Measurements from ENCODE around the gene KCNJ6. TPM values are rescaled to one million over a fixed set of nuclear protein-coding genes. Genes with fewer than 3 reads are reported as not detected.

Gene KCNJ6
- total and polyA plus RNA-seq, 2 of the 8 experiments (the other 6 are each of a cell fraction or from before 2014, with no cell fraction given) = 0.51 to 1.2 TPM

DNA sequence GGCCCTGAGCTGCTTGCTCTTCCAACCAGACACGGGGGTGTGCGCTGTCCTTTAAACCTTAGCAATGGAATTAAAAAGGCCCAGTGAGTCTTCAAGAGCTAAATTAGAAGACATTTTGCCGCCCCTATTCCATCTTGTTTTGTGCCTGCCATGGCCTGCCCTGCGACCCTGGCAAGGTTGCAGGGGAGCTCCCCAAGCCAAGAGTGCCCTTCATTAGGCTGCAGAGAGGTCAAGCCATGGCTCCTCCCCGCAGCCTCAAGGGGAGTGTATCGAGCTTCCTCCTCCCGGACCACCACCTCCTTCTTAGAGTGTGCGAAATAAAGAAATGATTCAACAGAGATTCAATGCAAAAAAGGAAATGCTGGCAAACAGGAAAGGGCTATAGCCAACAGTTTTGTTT, 293.5 kb downstream of the KCNJ6 start:
- no peaks in the 10 kb centered on the region for H3K9me3 ChIP-seq (ENCODE audit: insufficient read depth in 2 of 2, low read depth in 1 of 2, low read length in 1 of 2)
- H3K23ac ChIP-seq (ENCODE audit: insufficient read length) = no peak overlapping the region
- ChIA-PET POLR2A (ENCODE audit: partially characterized antibody) (interaction anchor here (1.2 to 2.3 kb wide), 2 partner anchors 9 to 30 kb away, joined by 3 to 6 read pairs; no protein-coding TSS in a partner anchor), CTCF (ENCODE audit: partially characterized antibody) (interaction anchor here (1.3 to 1.5 kb wide), 4 partner anchors 16 to 78 kb away, joined by 3 to 5 read pairs (median 4); no protein-coding TSS in a partner anchor)
- no peak overlapping the region for H3K56ac ChIP-seq (replicated peaks; ENCODE audit: insufficient read length, low read depth, low read length)
- H2AFZ ChIP-seq (ENCODE audit: low read length) = no peak overlapping the region
- no peak overlapping the region for H3K4ac ChIP-seq (replicated peaks; ENCODE audit: insufficient read length, low read depth, low read length)
- no peak overlapping the region for H2BK5ac ChIP-seq (ENCODE audit: low read depth, low read length)
- H3K36me3 ChIP-seq (ENCODE audit: control insufficient read depth in 2 of 4, insufficient read depth in 4 of 4, low read length in 3 of 4) = no peaks in the 10 kb centered on the region
- no peaks in the 10 kb centered on the region for H3K79me1 ChIP-seq (ENCODE audit: low read depth, low read length)
- no peak overlapping the region for H4K8ac ChIP-seq (ENCODE audit: extremely low read depth, insufficient read depth, low read length)
- H3K4me3 ChIP-seq (ENCODE audit: extremely low read depth in 1 of 4, insufficient read depth in 2 of 4, low read depth in 3 of 4, low read length in 4 of 4) = no peak overlapping the region
- no peak overlapping the region for H4K5ac ChIP-seq (ENCODE audit: insufficient read length, low read depth, low read length)
- no peak overlapping the region for H3K4me2 ChIP-seq (ENCODE audit: insufficient read depth in 1 of 2, low read depth in 2 of 2, low read length in 2 of 2)
- no peak overlapping the region for H3K18ac ChIP-seq (ENCODE audit: extremely low read depth, low read length)
- H3K23me2 ChIP-seq (ENCODE audit: low read depth, low read length) = no peaks in the 10 kb centered on the region
- H2BK120ac ChIP-seq (replicated peaks; ENCODE audit: low read depth, low read length) = no peak overlapping the region
- no peak overlapping the region for H3K9ac ChIP-seq (replicated peaks in 1 of 4; ENCODE audit: extremely low read depth in 1 of 4, low read depth in 3 of 4, low read length in 3 of 4)
- no peak overlapping the region for H2BK15ac ChIP-seq (ENCODE audit: low read length)
- no peak overlapping the region for H2BK12ac ChIP-seq (ENCODE audit: low read depth, low read length)
- H2BK20ac ChIP-seq (ENCODE audit: low read length) = no peak overlapping the region
- FAIRE-seq = no peak
- H2AK5ac ChIP-seq (ENCODE audit: low read depth, low read length) = no peak overlapping the region
- no peak overlapping the region for H4K91ac ChIP-seq (replicated peaks; ENCODE audit: insufficient read length, low read length)
- no peak for DNase-seq (ENCODE audit: low read depth in 1 of 2, low spot score in 2 of 2)
- no peak overlapping the region for H3K14ac ChIP-seq (ENCODE audit: insufficient read length)
- WGBS, 2 experiments (ENCODE audit: extremely low coverage in 1 of 2, insufficient coverage in 1 of 2, insufficient read length in 1 of 2, insufficient replicate concordance in 2 of 2, low coverage in 1 of 2, low lambda C conversion rate in 2 of 2, missing lambda C conversion rate in 1 of 2) = 98% methylated on average over 8 of the region's 8 CpGs; no CpG with 5 or more reads in 1 of the 2 experiments
- H3K4me1 ChIP-seq (replicated peaks in 1 of 4; ENCODE audit: control insufficient read depth in 3 of 4, insufficient read depth in 4 of 4, low read length in 3 of 4) = peaks cover 1 to 4% (median 4%) of the 10 kb centered on the region in 4 experiments; a peak in 4 of 7 replicates
- H4K20me1 ChIP-seq (replicated peaks in 1 of 2; ENCODE audit: control insufficient read depth in 1 of 2, insufficient read depth in 2 of 2, low read length in 2 of 2) = no peaks in the 10 kb centered on the region
- no peaks in the 10 kb centered on the region for H3K27me3 ChIP-seq (replicated peaks in 1 of 4; ENCODE audit: control insufficient read depth in 3 of 4, extremely low read depth in 1 of 4, insufficient read depth in 3 of 4, low read length in 3 of 4)
- H3K79me2 ChIP-seq (ENCODE audit: control insufficient read depth in 1 of 2, insufficient read depth in 2 of 2, low read length in 2 of 2) = no peaks in the 10 kb centered on the region; a peak in 1 of 4 replicates
- no peak overlapping the region for H3K27ac ChIP-seq (ENCODE audit: low read depth, low read length)
- no peak for TF ChIP-seq CTBP2 (IDR thresholded peaks at IDR 0.05; ENCODE audit: borderline replicate concordance, insufficient read depth, insufficient read length, low read length)
- TF ChIP-seq, protein P1, sequence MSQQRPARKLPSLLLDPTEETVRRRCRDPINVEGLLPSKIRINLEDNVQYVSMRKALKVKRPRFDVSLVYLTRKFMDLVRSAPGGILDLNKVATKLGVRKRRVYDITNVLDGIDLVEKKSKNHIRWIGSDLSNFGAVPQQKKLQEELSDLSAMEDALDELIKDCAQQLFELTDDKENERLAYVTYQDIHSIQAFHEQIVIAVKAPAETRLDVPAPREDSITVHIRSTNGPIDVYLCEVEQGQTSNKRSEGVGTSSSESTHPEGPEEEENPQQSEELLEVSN (IDR thresholded peaks at IDR 0.05) = no peak
- TF ChIP-seq RNF2 (IDR thresholded peaks at IDR 0.05; ENCODE audit: borderline replicate concordance, low read depth, low read length, missing control alignments, poor library complexity, severe bottlenecking) = no peak
- no peak for TF ChIP-seq GABPA (IDR thresholded peaks at IDR 0.05; ENCODE audit: borderline replicate concordance, insufficient read depth, low read length)
- TF ChIP-seq SUZ12 (IDR thresholded peaks at IDR 0.05; ENCODE audit: low read length) = no peak
- no peak for TF ChIP-seq SIX5 (IDR thresholded peaks at IDR 0.05; ENCODE audit: low read depth, low read length)
- TF ChIP-seq, protein P2, sequence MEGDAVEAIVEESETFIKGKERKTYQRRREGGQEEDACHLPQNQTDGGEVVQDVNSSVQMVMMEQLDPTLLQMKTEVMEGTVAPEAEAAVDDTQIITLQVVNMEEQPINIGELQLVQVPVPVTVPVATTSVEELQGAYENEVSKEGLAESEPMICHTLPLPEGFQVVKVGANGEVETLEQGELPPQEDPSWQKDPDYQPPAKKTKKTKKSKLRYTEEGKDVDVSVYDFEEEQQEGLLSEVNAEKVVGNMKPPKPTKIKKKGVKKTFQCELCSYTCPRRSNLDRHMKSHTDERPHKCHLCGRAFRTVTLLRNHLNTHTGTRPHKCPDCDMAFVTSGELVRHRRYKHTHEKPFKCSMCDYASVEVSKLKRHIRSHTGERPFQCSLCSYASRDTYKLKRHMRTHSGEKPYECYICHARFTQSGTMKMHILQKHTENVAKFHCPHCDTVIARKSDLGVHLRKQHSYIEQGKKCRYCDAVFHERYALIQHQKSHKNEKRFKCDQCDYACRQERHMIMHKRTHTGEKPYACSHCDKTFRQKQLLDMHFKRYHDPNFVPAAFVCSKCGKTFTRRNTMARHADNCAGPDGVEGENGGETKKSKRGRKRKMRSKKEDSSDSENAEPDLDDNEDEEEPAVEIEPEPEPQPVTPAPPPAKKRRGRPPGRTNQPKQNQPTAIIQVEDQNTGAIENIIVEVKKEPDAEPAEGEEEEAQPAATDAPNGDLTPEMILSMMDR (IDR thresholded peaks at IDR 0.05; ENCODE audit: control extremely low read depth in 1 of 3, insufficient read depth in 1 of 3, low read depth in 1 of 3, low read length in 3 of 3) = no peak
- TF ChIP-seq HDAC2 (IDR thresholded peaks at IDR 0.05; ENCODE audit: borderline replicate concordance in 1 of 2, low read depth in 2 of 2, low read length in 2 of 2) = no peak
- no peak for TF ChIP-seq RFX5 (IDR thresholded peaks at IDR 0.05; ENCODE audit: borderline replicate concordance, low read depth, low read length)
